DOHH2 (cell line): ENCODE measurements around the gene PRDM2.

ENCODE experiments used
- EZH2phosphoT487 ChIP-seq: fragments of 200-600 bp; sonication (generic); IDR thresholded peaks from 2 replicates; pipeline ENCODE4 v1.6.1; 2017; ENCODE audit warnings: borderline replicate concordance, mild to moderate bottlenecking, antibody characterized with exemption, low read length, moderate library complexity, mixed read lengths
- TF ChIP-seq, protein P1 (sequence below): fragments of 200-600 bp; sonication (generic); IDR thresholded peaks from one replicate; pipeline ENCODE4 v1.5.1; 2014; ENCODE audit warnings: antibody characterized with exemption, mild to moderate bottlenecking, low read depth, low read length; ENCODE audit not compliant: poor library complexity, severe bottlenecking

GRCh38 chr1:13774121-13774520 lies 74.1 kb downstream of the PRDM2 start:
- TF ChIP-seq, protein P1, sequence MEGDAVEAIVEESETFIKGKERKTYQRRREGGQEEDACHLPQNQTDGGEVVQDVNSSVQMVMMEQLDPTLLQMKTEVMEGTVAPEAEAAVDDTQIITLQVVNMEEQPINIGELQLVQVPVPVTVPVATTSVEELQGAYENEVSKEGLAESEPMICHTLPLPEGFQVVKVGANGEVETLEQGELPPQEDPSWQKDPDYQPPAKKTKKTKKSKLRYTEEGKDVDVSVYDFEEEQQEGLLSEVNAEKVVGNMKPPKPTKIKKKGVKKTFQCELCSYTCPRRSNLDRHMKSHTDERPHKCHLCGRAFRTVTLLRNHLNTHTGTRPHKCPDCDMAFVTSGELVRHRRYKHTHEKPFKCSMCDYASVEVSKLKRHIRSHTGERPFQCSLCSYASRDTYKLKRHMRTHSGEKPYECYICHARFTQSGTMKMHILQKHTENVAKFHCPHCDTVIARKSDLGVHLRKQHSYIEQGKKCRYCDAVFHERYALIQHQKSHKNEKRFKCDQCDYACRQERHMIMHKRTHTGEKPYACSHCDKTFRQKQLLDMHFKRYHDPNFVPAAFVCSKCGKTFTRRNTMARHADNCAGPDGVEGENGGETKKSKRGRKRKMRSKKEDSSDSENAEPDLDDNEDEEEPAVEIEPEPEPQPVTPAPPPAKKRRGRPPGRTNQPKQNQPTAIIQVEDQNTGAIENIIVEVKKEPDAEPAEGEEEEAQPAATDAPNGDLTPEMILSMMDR: no peak
- TF ChIP-seq EZH2phosphoT487: no peak
